Measurements from ENCODE around the gene PRR30.

The PRR30 gene

DNA sequence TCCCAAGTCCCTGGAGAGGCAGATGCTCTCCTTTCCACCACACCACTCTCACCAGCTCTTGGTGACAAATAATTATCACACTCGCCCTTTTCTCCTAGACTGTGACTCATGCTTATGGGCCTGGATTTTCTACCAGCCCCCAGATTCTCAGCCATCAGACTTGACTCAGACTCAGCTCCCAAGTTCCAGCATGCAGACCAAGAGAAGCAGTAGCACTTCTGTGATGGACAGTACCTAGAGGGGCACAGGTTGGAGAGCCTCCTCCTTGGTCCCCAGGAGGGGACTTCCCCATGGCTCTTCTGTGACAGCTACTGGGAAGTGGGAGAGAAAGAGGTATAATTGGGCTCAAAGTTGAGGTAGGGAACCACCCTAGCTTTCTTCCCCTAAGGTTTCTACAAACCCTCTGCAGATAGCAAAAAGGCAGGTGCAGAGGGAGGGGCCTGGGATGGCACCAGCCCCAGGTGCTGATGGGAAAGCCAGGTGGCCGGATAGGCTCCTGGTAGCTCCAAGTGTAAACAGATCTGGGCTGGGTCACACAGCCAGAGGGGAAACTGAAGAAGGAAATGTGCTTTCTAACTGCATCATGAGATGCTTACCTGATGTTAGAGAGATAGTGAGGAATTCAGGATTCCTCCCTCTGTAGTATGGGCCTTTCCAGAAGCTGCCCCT lies 13.7 kb upstream of the PRR30 start:
- peak; percentile 3 for DNase-seq (ENCODE audit: low read depth)

DNA sequence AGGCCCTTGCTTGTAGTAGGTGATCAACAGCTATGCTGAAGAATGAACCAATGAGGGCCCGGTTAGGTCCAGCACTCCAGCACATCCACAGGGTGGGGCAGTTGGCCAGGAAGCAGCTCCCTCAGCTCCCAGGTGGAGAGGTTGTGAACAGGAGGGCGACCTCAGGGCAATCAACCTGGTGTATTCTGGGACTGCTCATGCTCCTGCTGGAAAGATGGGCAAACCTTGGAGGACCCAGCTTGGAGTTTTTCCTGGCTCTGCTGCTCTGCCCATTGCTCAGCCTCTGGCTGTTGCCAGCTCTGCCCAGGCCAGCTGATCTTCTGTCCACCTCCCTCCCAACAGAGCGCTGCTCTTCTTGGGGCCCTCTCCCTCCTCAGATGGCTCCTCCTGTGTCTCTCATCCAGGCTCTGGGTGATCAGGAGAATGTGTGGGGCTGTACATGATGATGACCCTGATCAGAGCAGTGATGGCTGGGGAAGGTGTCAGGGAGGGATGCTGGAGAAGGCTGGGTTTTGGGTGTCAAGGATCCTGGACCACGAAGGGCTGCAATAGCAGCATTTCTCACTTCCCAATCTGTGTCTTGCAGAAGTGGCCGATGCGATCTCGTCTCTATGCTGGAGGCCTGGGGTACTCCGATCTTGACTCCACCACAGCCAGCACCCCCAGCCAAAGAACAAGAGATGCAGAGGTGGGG lies 13.0 kb upstream of the PRR30 start:
- Histone ChIP-seq H3K4me3 (ENCODE audit: low read length) (no peak overlapping the region), H3K36me3 (ENCODE audit: control insufficient read depth, insufficient read depth, low read length, severe bottlenecking) (no peaks in the 10 kb centered on the region), H3K4me1 (ENCODE audit: control insufficient read depth, insufficient read depth, low read length) (no peaks in the 10 kb centered on the region), H3K27me3 (replicated peaks; ENCODE audit: control insufficient read depth, insufficient read depth, low read length) (peaks cover 7% of the 10 kb centered on the region), H3K9ac (ENCODE audit: low read length) (no peak overlapping the region), H3K9me3 (ENCODE audit: control insufficient read depth, low read length) (no peaks in the 10 kb centered on the region)
- DNase-seq (ENCODE audit: low read depth): no peak

More for the DNA sequence above, 13.7 kb upstream of the PRR30 start:
- no peaks in the 10 kb centered on the region for H3K36me3 ChIP-seq (ENCODE audit: control insufficient read depth, insufficient read depth, low read length, severe bottlenecking)
- H3K4me3 ChIP-seq (ENCODE audit: low read length): no peak overlapping the region
- H3K4me1 ChIP-seq (ENCODE audit: control insufficient read depth, insufficient read depth, low read length): no peaks in the 10 kb centered on the region
- H3K27me3 ChIP-seq (replicated peaks; ENCODE audit: control insufficient read depth, insufficient read depth, low read length): peaks cover 7% of the 10 kb centered on the region
- H3K9ac ChIP-seq (ENCODE audit: low read length): no peak overlapping the region
- H3K9me3 ChIP-seq (ENCODE audit: control insufficient read depth, low read length): no peaks in the 10 kb centered on the region

DNA sequence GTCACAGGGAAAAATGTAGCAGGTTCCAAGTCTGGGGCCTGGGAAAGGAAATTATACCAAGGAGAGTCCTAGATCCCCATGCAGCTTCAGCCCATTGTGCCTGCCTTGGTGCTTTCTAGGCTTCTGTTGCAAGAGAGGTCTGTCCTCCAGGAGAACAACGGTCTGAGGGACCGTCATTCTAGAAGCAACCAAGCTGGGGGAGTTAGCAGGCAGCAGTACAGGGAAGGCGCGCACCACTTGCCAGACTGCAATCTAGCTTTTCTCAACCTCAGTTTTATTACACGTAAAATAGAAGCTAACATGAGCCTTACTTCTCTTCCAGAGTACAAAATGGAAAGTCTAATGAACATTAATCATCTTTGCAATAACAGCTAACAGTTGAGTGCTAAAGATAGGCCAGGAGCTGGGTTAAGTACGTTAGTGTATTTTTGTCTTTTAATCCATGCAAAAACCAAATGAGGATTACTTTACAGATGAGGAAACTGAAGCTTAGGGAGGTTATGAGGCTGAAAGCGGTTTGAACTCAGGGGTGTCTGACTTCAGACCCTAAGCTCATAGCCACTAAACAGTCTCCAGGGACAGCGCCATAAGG lies 11.5 kb upstream of the PRR30 start:
- peaks cover 7% of the 10 kb centered on the region for H3K27me3 ChIP-seq (replicated peaks; ENCODE audit: control insufficient read depth, insufficient read depth, low read length)
- no peak overlapping the region for H3K4me3 ChIP-seq (ENCODE audit: low read length)
- H3K9ac ChIP-seq (ENCODE audit: low read length): no peak overlapping the region
- H3K4me1 ChIP-seq (ENCODE audit: control insufficient read depth, insufficient read depth, low read length): no peaks in the 10 kb centered on the region
- H3K9me3 ChIP-seq (ENCODE audit: control insufficient read depth, low read length): no peaks in the 10 kb centered on the region
- H3K36me3 ChIP-seq (ENCODE audit: control insufficient read depth, insufficient read depth, low read length, severe bottlenecking): no peaks in the 10 kb centered on the region
- DNase-seq (ENCODE audit: low read depth): no peak

DNA sequence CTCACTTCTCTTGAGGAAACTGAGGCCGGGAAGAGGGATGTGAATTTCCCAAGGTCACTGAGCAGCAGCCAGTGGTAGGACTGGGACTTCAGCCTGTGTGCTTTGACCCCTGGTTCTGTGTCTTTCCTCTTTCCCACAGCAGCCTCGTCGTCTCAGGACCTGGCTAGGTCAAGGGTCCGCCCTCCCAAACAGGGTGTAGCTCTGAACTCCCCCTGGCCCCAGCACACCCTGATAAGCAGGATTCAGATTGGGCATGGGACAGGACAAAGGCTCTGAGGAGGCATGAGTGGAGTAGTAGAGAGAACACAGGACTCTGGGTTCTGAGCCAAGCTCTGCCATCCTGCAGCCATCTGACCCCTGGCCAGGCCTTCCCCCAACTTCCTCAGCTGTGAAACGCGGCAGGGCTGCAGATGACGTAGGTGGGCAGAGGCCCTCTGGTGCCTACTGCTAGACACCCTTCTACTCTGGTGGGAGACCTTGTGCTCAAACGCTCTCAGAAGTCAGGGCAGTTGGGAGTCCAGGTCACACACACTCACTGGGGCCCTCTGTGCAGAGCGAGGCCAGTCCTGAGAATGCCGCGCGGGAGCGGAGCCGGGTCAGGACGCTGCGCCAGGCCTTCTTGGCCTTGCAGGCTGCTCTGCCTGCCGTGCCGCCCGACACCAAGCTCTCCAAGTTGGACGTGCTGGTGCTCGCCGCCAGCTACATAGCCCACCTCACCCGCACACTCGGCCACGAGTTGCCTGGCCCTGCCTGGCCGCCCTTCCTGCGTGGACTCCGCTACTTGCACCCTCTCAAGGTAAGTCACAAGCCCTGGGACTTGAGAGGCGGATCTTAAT lies 10.6 kb upstream of the PRR30 start:
- DNase-seq (ENCODE audit: low read depth): no peak
- no peaks in the 10 kb centered on the region for H3K36me3 ChIP-seq (ENCODE audit: control insufficient read depth, insufficient read depth, low read length, severe bottlenecking)
- no peaks in the 10 kb centered on the region for H3K4me1 ChIP-seq (ENCODE audit: control insufficient read depth, insufficient read depth, low read length)
- H3K27me3 ChIP-seq (replicated peaks; ENCODE audit: control insufficient read depth, insufficient read depth, low read length): peaks cover 7% of the 10 kb centered on the region
- H3K4me3 ChIP-seq (ENCODE audit: low read length): no peak overlapping the region
- no peak overlapping the region for H3K9ac ChIP-seq (ENCODE audit: low read length)
- H3K9me3 ChIP-seq (ENCODE audit: control insufficient read depth, low read length): no peaks in the 10 kb centered on the region

DNA sequence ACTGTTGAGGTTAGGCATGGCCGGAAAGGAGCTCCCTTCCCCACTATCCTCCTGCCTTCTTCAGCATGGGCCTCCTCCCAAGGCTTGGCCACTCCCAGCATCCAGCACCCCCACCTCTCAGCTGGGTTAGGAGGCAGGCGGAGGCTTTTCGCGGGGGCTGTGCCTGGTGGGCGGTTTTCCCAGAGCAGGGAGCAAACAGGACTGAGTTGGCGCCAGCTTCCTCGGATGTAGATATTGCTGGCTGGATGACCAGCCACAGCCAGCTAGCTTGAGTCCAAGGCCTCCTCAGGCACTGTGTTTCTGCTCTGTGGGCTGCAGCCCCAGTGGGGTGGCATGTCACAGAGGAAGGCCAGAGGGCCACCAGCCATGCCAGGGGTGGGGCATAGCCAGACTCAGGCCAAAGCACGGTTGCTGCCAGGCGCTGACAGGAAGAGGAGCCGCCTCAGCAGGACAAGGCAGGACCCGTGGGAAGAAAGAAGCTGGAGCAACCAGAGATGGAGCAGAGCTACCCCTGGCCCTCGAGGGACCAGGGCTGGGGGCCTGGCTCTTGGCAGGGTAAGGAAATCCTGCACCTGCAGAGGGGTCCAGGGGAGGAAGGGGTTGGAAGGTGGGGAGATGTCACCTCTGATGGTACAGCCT lies 9.7 kb upstream of the PRR30 start, which contains the start of gene TCF23:
TSS of gene TCF23 (plus strand) at position 204 of the 639 bp plus-strand sequence. CDS start at position 334, 130 bp downstream.
- DNase-seq (ENCODE audit: low read depth): no peak
- H3K9ac ChIP-seq (ENCODE audit: low read length): no peak within 1 kb of the TSS
- no peaks in the 10 kb centered on the region for H3K36me3 ChIP-seq (ENCODE audit: control insufficient read depth, insufficient read depth, low read length, severe bottlenecking)
- no peaks in the 10 kb centered on the region for H3K4me1 ChIP-seq (ENCODE audit: control insufficient read depth, insufficient read depth, low read length)
- H3K9me3 ChIP-seq (ENCODE audit: control insufficient read depth, low read length): no peaks in the 10 kb centered on the region
- H3K27me3 ChIP-seq (replicated peaks; ENCODE audit: control insufficient read depth, insufficient read depth, low read length): peaks cover 7% of the 10 kb centered on the region
- H3K4me3 ChIP-seq (ENCODE audit: low read length): no peak within 1 kb of the TSS

DNA sequence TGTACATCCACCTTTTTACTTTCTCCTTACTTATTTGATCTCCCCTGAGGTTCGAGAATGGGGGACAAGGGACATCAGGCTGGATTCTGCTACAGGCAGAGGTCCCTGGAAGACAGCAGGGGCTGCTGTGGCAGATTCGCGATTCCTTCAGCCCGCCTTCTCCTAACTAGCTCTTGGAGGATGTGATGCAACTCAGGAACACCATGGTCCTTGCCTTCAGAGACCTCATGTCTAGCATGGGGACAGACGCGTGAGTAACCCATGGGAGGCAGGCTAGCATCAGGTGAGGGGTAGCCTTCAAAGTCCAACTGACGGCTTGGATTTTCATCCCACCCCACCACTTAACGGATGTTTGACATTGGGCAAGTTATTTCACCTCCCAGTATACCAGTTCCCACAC lies 8.7 kb upstream of the PRR30 start:
- H3K4me3 ChIP-seq (ENCODE audit: low read length): no peak overlapping the region
- peaks cover 8% of the 10 kb centered on the region for H3K9me3 ChIP-seq (ENCODE audit: control insufficient read depth, low read length)
- H3K9ac ChIP-seq (ENCODE audit: low read length): no peak overlapping the region
- H3K36me3 ChIP-seq (ENCODE audit: control insufficient read depth, insufficient read depth, low read length, severe bottlenecking): no peaks in the 10 kb centered on the region
- no peak for DNase-seq (ENCODE audit: low read depth)
- H3K4me1 ChIP-seq (ENCODE audit: control insufficient read depth, insufficient read depth, low read length): no peaks in the 10 kb centered on the region
- peaks cover 9% of the 10 kb centered on the region for H3K27me3 ChIP-seq (replicated peaks; ENCODE audit: control insufficient read depth, insufficient read depth, low read length)

DNA sequence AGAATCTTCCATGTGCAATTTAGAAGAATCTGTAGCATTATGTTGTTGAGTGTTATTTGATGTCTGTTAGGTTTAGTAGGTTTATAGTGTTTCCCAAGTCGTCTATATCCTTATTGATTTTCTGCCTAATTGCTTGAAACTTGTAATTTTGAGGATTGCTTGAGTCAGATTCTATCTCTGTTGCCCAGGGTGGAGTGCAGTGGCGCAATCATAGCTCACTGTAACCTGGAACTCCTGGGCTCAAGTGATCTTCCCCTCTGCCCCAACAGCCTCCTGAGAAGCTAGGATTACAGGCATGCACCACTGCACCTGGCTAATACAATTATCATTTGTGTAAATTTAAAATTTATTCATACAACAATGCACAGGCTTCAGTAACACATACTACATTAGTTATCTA lies 6.5 kb upstream of the PRR30 start:
- Histone ChIP-seq H3K27me3 (replicated peaks; ENCODE audit: control insufficient read depth, insufficient read depth, low read length) (peaks cover 13% of the 10 kb centered on the region), H3K4me3 (ENCODE audit: low read length) (no peak overlapping the region), H3K36me3 (ENCODE audit: control insufficient read depth, insufficient read depth, low read length, severe bottlenecking) (no peaks in the 10 kb centered on the region), H3K9ac (ENCODE audit: low read length) (no peak overlapping the region), H3K4me1 (ENCODE audit: control insufficient read depth, insufficient read depth, low read length) (no peaks in the 10 kb centered on the region), H3K9me3 (ENCODE audit: control insufficient read depth, low read length) (peaks cover 12% of the 10 kb centered on the region)
- no peak for DNase-seq (ENCODE audit: low read depth)

DNA sequence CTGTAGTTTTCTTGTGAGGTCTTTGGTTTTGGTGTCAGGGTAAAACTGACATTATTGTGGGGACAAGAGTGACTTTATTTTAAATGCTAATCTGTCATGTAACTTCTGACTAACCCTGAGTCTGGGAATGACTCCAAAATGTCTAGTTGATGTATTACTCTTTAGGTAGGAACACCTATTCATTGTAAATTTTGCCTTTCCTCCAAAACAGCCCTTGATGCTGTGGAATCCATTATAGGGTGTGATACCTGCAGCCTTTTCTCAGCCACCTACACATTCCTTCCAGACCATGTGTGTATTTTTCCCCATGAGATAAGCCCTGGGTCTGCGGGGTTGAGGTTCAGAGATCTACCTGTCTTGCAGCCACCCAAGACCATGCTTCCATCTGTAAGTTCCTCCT lies 4.1 kb upstream of the PRR30 start:
- DNase-seq (ENCODE audit: low read depth): no peak
- no peaks in the 10 kb centered on the region for H3K36me3 ChIP-seq (ENCODE audit: control insufficient read depth, insufficient read depth, low read length, severe bottlenecking)
- H3K9me3 ChIP-seq (ENCODE audit: control insufficient read depth, low read length): peaks cover 12% of the 10 kb centered on the region
- H3K4me1 ChIP-seq (ENCODE audit: control insufficient read depth, insufficient read depth, low read length): no peaks in the 10 kb centered on the region
- no peak overlapping the region for H3K4me3 ChIP-seq (ENCODE audit: low read length)
- peaks cover 8% of the 10 kb centered on the region for H3K27me3 ChIP-seq (replicated peaks; ENCODE audit: control insufficient read depth, insufficient read depth, low read length)
- no peak overlapping the region for H3K9ac ChIP-seq (ENCODE audit: low read length)

DNA sequence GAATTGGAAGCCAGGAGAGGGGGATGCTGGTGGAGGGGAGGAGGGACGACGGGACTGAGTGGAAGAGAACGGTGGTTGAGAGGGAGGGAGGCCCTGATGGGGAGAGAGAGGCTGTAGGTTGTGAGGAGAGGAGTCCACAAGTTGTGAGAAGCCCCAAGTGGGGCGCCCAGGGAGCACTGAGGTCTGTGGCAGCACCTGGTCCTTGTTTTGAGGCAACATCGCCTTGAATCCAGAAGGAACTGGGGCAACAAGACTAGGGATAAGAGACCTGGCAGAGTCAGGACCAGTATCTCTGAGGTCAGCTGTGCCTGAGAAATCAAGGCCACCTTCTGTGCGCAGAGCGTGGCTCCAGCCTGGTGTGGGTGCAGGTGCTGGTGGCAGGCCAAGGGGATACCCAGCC lies 1.1 kb downstream of the PRR30 start:
- Histone ChIP-seq H3K9me3 (ENCODE audit: control insufficient read depth, low read length) (peaks cover 6% of the 10 kb centered on the region), H3K27me3 (replicated peaks; ENCODE audit: control insufficient read depth, insufficient read depth, low read length) (peaks cover 8% of the 10 kb centered on the region), H3K4me3 (ENCODE audit: low read length) (no peak overlapping the region), H3K4me1 (ENCODE audit: control insufficient read depth, insufficient read depth, low read length) (peaks cover 4% of the 10 kb centered on the region), H3K36me3 (ENCODE audit: control insufficient read depth, insufficient read depth, low read length, severe bottlenecking) (peaks cover under 1% of the 10 kb centered on the region), H3K9ac (ENCODE audit: low read length) (no peak overlapping the region)
- no peak for DNase-seq (ENCODE audit: low read depth)

DNA sequence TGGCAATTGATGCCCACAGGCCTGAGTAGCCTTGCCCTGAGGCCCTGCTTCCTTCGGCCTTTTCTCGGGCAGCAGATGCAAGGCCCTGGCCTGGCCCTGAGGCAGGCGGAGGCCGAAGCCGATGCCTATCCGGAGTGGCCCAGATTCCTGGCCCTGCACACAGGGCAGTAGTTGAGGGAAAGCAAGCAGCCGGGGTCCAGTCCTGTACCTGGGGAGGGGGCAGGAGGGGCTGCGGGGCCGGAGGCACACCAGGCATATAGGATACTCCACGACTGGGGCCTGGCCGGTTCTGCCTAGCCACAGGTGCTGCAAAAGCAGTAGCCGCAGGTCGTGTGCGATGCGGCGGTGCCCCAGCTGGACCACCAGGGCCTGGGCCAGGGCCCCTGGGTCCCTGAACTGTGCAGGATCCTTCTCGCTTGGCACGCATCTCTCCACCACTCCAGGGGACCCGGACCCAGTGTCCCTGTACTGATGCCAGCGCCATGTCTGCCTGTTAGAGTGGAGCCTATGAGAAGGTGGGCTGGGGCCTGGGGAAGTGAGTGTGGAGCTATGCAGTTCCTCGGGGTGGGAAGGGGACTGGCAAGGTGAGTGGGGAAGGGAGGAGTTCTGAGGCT lies 1.8 kb downstream of the PRR30 start:
- Histone ChIP-seq H3K9me3 (ENCODE audit: control insufficient read depth, low read length) (no peaks in the 10 kb centered on the region), H3K9ac (ENCODE audit: low read length) (no peak overlapping the region), H3K4me1 (ENCODE audit: control insufficient read depth, insufficient read depth, low read length) (peaks cover 11% of the 10 kb centered on the region), H3K27me3 (replicated peaks; ENCODE audit: control insufficient read depth, insufficient read depth, low read length) (peaks cover 2% of the 10 kb centered on the region), H3K36me3 (ENCODE audit: control insufficient read depth, insufficient read depth, low read length, severe bottlenecking) (peaks cover 7% of the 10 kb centered on the region), H3K4me3 (ENCODE audit: low read length) (no peak overlapping the region)
- DNase-seq (ENCODE audit: low read depth): no peak
